SU-DHL-6 (cell line): ENCODE measurements around the gene CMSS1.

Source experiments
- CTCF ChIP-seq: fragments of 200-600 bp; sonication (generic); IDR thresholded peaks from one replicate; pipeline ENCODE4 v1.5.1; 2017; ENCODE audit warnings: antibody characterized with exemption, mild to moderate bottlenecking, low read length, moderate library complexity; ENCODE audit not compliant: insufficient read depth, poor library complexity, severe bottlenecking
- EZH2phosphoT487 ChIP-seq: fragments of 200-600 bp; sonication (generic), shearing (Covaris generic); conservative IDR thresholded peaks from 2 replicates; pipeline ENCODE4 v1.6.1; 2018; ENCODE audit warnings: mild to moderate bottlenecking, antibody characterized with exemption, low read length, moderate library complexity, mixed read lengths

- TF ChIP-seq CTCF (no peak), EZH2phosphoT487 (no peak)
Measured at GRCh38 chr3:99780749-99781148, 36.9 kb upstream of the CMSS1 start.
